Peyer's patch (tissue), 4 donors: ENCODE measurements around the gene ENPP7. TPM values are rescaled to one million over a fixed set of nuclear protein-coding genes. Genes with fewer than 3 reads are reported as not detected.

Source experiments
- DNase-seq, 3 donors: peaks; one replicate each; pipeline ENCODE4 v3.0.0-alpha.2; 2017 to 2019
- H3K27ac ChIP-seq, 4 donors: fragments of 200-600 bp; sonication (generic); one replicate each; pipeline ENCODE4 v1.5.1; 2016 to 2019
- H3K27me3 ChIP-seq, 2 donors: fragments of 200-600 bp; sonication (generic); one replicate each; pipeline ENCODE4 v1.5.1; 2019
- H3K36me3 ChIP-seq, 3 donors: fragments of 200-600 bp; sonication (generic); one replicate each; pipeline ENCODE4 v1.5.1; 2016 to 2019
- H3K4me1 ChIP-seq, 4 donors: fragments of 200-600 bp; sonication (generic); one replicate each; pipeline ENCODE4 v1.5.1; 2016 to 2019
- H3K4me3 ChIP-seq, 4 donors: fragments of 200-600 bp; sonication (generic); 1 replicate in 3 of 4; 2 replicates in 1 of 4; pipeline ENCODE4 v1.5.1; 2016 to 2019; ENCODE audit warnings: mild to moderate bottlenecking in 1 of 4
- H3K9me3 ChIP-seq, 4 donors: fragments of 200-600 bp; sonication (generic); one replicate each; pipeline ENCODE4 v1.5.1; 2016 to 2019; ENCODE audit warnings: mild to moderate bottlenecking in 1 of 4
- POLR2A ChIP-seq, 2 donors: fragments of 450-650 bp; IDR thresholded peaks; one replicate each; pipeline ENCODE4 v1.5.1; 2017; ENCODE audit warnings: antibody characterized with exemption in 2 of 2, mild to moderate bottlenecking in 2 of 2, moderate library complexity in 2 of 2
- total RNA-seq, 4 donors: library from RNA; depleted of rRNA; stranded (reverse); fragments of >200 nt; gene quantifications; one replicate each; pipeline ENCODE4 v1.1.0, GENCODE V29; 2016
- TF ChIP-seq, protein P1 (sequence below), 6 experiments: fragments of 450-650 bp in 4 of 6; fragments of 200-600 bp in 2 of 6; sonication (generic) in 1 of 6; IDR thresholded peaks; one replicate each; pipeline ENCODE4 v1.5.1; 2017 to 2019; ENCODE audit warnings: antibody characterized with exemption in 6 of 6, mild to moderate bottlenecking in 3 of 6, moderate library complexity in 1 of 6

ENPP7 gene
- total RNA-seq, 4 donors from 2014 or later: 17.2 to 27.3 (median 22.5) TPM; not detected in 1

DNA sequence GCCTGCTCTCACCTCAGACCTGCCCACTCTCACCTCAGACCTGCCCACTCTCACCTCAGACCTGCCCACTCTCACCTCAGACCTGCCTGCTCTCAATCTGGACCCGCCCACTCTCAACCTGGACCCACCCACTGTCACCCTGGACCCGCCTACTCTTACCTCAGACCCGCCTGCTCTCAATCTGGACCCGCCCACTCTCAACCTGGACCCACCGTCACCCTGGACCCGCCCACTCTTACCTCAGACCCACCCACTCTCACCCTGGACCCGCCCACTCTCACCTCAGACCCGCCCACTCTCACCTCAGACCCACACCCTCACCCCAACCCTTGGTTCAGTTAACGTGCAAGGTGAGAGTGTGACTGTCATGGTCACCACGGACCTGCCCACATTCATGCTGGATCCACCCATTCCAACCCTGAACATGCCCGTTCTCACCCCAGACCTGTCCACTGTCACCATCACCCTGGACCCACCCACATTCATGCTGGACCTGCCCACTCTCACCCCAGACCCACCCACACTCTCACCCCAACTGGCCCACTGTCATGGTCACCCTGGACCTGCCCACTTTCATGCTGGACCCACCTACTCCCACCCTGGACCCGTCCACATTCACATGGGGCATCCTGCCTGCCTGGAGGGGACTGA is 31.2 kb upstream of the ENPP7 start:
- TF ChIP-seq, protein P1, sequence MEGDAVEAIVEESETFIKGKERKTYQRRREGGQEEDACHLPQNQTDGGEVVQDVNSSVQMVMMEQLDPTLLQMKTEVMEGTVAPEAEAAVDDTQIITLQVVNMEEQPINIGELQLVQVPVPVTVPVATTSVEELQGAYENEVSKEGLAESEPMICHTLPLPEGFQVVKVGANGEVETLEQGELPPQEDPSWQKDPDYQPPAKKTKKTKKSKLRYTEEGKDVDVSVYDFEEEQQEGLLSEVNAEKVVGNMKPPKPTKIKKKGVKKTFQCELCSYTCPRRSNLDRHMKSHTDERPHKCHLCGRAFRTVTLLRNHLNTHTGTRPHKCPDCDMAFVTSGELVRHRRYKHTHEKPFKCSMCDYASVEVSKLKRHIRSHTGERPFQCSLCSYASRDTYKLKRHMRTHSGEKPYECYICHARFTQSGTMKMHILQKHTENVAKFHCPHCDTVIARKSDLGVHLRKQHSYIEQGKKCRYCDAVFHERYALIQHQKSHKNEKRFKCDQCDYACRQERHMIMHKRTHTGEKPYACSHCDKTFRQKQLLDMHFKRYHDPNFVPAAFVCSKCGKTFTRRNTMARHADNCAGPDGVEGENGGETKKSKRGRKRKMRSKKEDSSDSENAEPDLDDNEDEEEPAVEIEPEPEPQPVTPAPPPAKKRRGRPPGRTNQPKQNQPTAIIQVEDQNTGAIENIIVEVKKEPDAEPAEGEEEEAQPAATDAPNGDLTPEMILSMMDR (IDR thresholded peaks at IDR 0.05): no peak
- no peak for TF ChIP-seq POLR2A (IDR thresholded peaks at IDR 0.05)
- H3K27me3 ChIP-seq: no peaks in the 10 kb centered on the region
- H3K4me3 ChIP-seq: no peak overlapping the region
- no peak overlapping the region for H3K27ac ChIP-seq
- H3K36me3 ChIP-seq: no peaks in the 10 kb centered on the region
- peaks cover 0 to 11% (median 0%) of the 10 kb centered on the region in 4 donors for H3K4me1 ChIP-seq
- DNase-seq: no peak
- H3K9me3 ChIP-seq: no peaks in the 10 kb centered on the region

DNA sequence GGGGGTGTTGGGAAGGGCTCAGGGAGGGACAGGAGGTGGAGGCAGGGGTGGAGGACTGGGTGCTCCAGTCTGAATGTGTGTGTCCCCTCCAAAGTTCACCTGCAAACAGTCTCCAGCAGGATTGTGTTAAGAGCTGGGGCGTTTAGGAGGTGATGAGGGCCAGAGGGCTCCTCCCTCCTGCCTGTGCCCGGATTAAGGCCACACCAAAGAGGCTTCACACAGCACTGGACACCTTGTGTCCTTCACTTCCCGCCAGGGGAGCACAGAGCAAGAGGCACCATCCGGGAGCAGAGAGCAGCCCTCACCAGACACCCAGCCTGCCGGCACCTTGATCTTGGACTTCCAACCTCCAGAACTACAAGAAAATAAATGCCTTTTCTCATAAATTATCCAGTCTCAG is 30.2 kb upstream of the ENPP7 start:
- H3K27me3 ChIP-seq: no peaks in the 10 kb centered on the region
- no peak for TF ChIP-seq POLR2A (IDR thresholded peaks at IDR 0.05)
- TF ChIP-seq, protein P1 (IDR thresholded peaks at IDR 0.05): no peak
- H3K9me3 ChIP-seq: no peaks in the 10 kb centered on the region
- H3K36me3 ChIP-seq: no peaks in the 10 kb centered on the region
- H3K4me3 ChIP-seq: no peak overlapping the region
- peaks cover 0 to 8% (median 0%) of the 10 kb centered on the region in 4 donors for H3K4me1 ChIP-seq
- no peak overlapping the region for H3K27ac ChIP-seq
- no peak for DNase-seq

- no peak overlapping the region for H3K27ac ChIP-seq
- TF ChIP-seq POLR2A (IDR thresholded peaks at IDR 0.05): no peak
- TF ChIP-seq, protein P1 (IDR thresholded peaks at IDR 0.05): no peak
- H3K27me3 ChIP-seq: no peaks in the 10 kb centered on the region
- H3K9me3 ChIP-seq: no peaks in the 10 kb centered on the region
- no peak for DNase-seq
- H3K4me1 ChIP-seq: no peaks in the 10 kb centered on the region
- H3K4me3 ChIP-seq: no peak overlapping the region
- no peaks in the 10 kb centered on the region for H3K36me3 ChIP-seq
Observed at GRCh38 chr17:79702034-79702433, 28.7 kb upstream of the ENPP7 start.

DNA sequence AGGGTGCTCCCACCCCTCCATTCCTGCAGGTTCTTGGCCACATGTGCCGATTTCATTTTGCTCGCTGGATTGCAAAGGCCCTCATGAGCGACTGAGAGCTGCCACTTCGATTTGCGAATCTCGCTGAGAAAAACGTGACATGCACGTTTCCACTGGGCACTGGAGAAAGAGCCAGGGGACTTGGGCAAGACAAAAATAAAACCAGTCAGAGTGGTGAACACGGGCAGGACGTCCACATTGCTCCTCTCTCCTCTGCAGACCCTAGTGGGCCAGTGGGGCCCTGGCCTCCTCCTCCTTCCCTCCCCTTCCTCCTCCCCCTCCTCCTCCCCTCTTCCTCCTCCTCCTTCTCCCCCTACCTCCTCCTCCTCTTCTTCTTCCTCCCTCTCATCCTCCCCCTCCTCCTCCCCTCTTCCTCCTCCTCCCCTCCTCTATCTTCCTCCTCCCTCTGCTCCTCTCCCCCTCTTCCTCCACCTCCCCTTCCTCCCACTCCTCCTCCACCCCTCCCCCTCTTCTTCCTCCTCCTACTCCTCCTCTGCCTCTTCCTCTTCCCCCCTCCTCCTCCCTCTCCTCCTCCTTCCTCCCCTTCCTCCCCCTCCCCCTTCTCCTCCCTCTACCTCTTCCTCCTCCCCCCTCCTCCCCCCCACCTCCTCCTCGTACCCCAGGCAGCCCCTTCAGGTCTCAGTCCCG is 28.1 kb upstream of the ENPP7 start:
- no peaks in the 10 kb centered on the region for H3K36me3 ChIP-seq
- H3K9me3 ChIP-seq: no peaks in the 10 kb centered on the region
- H3K4me3 ChIP-seq: no peak overlapping the region
- DNase-seq: no peak
- H3K27ac ChIP-seq: no peak overlapping the region
- TF ChIP-seq, protein P1 (IDR thresholded peaks at IDR 0.05): no peak
- no peak for TF ChIP-seq POLR2A (IDR thresholded peaks at IDR 0.05)
- no peaks in the 10 kb centered on the region for H3K27me3 ChIP-seq
- no peaks in the 10 kb centered on the region for H3K4me1 ChIP-seq

- no peak overlapping the region for H3K4me3 ChIP-seq
- TF ChIP-seq, protein P1 (IDR thresholded peaks at IDR 0.05): no peak
- no peak for TF ChIP-seq POLR2A (IDR thresholded peaks at IDR 0.05)
- no peak overlapping the region for H3K27ac ChIP-seq
- peaks cover 0 to 3% (median 1%) of the 10 kb centered on the region in 4 donors for H3K4me1 ChIP-seq
- no peaks in the 10 kb centered on the region for H3K9me3 ChIP-seq
- no peak for DNase-seq
- H3K27me3 ChIP-seq: no peaks in the 10 kb centered on the region
- H3K36me3 ChIP-seq: no peaks in the 10 kb centered on the region
Observed at GRCh38 chr17:79704691-79705090, 26.1 kb upstream of the ENPP7 start.
